Mucosa of descending colon (tissue), 3 donors: ENCODE measurements around the gene DCDC1. TPM values are rescaled to one million over a fixed set of nuclear protein-coding genes. Genes with fewer than 3 reads are reported as not detected.

ENCODE experiments used
- ATAC-seq: fragments of 200-7000 bp; cut with Tn5 transposase; one replicate; pipeline ENCODE4 v1.9.1; 2020; ENCODE audit warnings: mild to moderate bottlenecking, moderate library complexity
- DNase-seq, 3 donors: peaks; one replicate each; pipeline ENCODE4 v3.0.0-alpha.2; 2020
- H3K36me3 ChIP-seq: fragments of 200-600 bp; one replicate; pipeline ENCODE4 v1.8.0; 2021; ENCODE audit warnings: low read depth, mild to moderate bottlenecking
- H3K4me1 ChIP-seq: fragments of 200-600 bp; one replicate; pipeline ENCODE4 v1.8.0; 2021; ENCODE audit warnings: low read depth, mild to moderate bottlenecking
- H3K4me3 ChIP-seq: fragments of 200-600 bp; one replicate; pipeline ENCODE4 v1.8.0; 2021; ENCODE audit warnings: mild to moderate bottlenecking
- H3K9me3 ChIP-seq: fragments of 200-600 bp; one replicate; pipeline ENCODE4 v1.8.0; 2021; ENCODE audit warnings: mild to moderate bottlenecking
- intact Hi-C, 2 donors: fragments of 100-400 bp; cut with DNase I in 1 of 2; cut with micrococcal nuclease in 1 of 2; formaldehyde crosslinking; loops; one replicate each; pipeline versions ENCODE4 v1.11.0 to v1.11.1; 2022; cut with DNase I, micrococcal nuclease
- total RNA-seq, 3 donors: library from RNA; stranded (reverse); fragmentation: NEBNext Ultra II Directional in 2 of 3; extraction: Animal tissue kit (Norgen Biotek cat#: 25700) in 2 of 3; gene quantifications; one replicate each; pipeline versions ENCODE4 v1.2.1 to v1.2.4, GENCODE V29; 2021 to 2023
- TF ChIP-seq, protein P1 (sequence below): fragments of 200-600 bp; IDR thresholded peaks from one replicate; pipeline ENCODE4 v1.8.0; 2022; ENCODE audit warnings: antibody characterized with exemption, mild to moderate bottlenecking
- donor health status: DM: no; HTN: no; CAD: no; lungs with moderate emphysema.
- donor health status: DM: no; HTN: no; CAD: no.
- donor health status: DM: no; HTN: yes; CAD: no.

DCDC1 gene
- total RNA-seq, 3 donors from 2014 or later, result 0.22 TPM; not detected in 2

GRCh38 chr11:31218847-31219246 lies 150.7 kb downstream of the DCDC1 start:
- intact Hi-C loops, result no loop called here
- Histone ChIP-seq H3K36me3 (no peaks in the 10 kb centered on the region), H3K4me1 (no peaks in the 10 kb centered on the region), H3K9me3 (no peaks in the 10 kb centered on the region), H3K4me3 (no peak overlapping the region)
- TF ChIP-seq, protein P1, sequence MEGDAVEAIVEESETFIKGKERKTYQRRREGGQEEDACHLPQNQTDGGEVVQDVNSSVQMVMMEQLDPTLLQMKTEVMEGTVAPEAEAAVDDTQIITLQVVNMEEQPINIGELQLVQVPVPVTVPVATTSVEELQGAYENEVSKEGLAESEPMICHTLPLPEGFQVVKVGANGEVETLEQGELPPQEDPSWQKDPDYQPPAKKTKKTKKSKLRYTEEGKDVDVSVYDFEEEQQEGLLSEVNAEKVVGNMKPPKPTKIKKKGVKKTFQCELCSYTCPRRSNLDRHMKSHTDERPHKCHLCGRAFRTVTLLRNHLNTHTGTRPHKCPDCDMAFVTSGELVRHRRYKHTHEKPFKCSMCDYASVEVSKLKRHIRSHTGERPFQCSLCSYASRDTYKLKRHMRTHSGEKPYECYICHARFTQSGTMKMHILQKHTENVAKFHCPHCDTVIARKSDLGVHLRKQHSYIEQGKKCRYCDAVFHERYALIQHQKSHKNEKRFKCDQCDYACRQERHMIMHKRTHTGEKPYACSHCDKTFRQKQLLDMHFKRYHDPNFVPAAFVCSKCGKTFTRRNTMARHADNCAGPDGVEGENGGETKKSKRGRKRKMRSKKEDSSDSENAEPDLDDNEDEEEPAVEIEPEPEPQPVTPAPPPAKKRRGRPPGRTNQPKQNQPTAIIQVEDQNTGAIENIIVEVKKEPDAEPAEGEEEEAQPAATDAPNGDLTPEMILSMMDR, result no peak
- no peak for ATAC-seq
- DNase-seq, result no peak

DNA sequence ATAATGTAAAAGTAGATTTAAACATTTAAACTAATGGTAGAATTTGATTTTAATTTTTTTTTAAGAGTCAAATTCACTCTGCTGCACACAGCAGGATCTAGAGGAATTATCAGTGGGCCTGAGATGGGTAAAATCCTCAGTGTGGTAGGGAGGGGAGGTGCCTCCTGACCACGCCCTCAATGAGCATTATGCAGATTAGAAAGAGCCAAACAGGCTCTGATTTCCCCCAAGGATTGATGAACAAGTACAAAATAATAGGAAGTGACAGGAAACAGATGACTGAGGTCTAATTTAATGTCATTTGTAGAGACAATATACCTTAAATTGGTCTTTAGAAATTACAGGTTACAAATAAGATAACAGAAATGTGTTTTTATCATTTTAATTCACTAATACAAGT lies 155.2 kb downstream of the DCDC1 start:
- Histone ChIP-seq H3K4me1 (no peaks in the 10 kb centered on the region), H3K36me3 (no peaks in the 10 kb centered on the region), H3K9me3 (no peaks in the 10 kb centered on the region), H3K4me3 (no peak overlapping the region)
- TF ChIP-seq, protein P1, result no peak
- DNase-seq (no peak), ATAC-seq (no peak)
- intact Hi-C loops, result no loop called here

- ATAC-seq, result no peak
- no peaks in the 10 kb centered on the region for H3K9me3 ChIP-seq
- no peak overlapping the region for H3K4me3 ChIP-seq
- H3K36me3 ChIP-seq, result no peaks in the 10 kb centered on the region
- no peak for DNase-seq
- no peaks in the 10 kb centered on the region for H3K4me1 ChIP-seq
- intact Hi-C loops, result no loop called here
- TF ChIP-seq, protein P1, result no peak
Measured at GRCh38 chr11:31199378-31199777, 170.2 kb downstream of the DCDC1 start.

DNA sequence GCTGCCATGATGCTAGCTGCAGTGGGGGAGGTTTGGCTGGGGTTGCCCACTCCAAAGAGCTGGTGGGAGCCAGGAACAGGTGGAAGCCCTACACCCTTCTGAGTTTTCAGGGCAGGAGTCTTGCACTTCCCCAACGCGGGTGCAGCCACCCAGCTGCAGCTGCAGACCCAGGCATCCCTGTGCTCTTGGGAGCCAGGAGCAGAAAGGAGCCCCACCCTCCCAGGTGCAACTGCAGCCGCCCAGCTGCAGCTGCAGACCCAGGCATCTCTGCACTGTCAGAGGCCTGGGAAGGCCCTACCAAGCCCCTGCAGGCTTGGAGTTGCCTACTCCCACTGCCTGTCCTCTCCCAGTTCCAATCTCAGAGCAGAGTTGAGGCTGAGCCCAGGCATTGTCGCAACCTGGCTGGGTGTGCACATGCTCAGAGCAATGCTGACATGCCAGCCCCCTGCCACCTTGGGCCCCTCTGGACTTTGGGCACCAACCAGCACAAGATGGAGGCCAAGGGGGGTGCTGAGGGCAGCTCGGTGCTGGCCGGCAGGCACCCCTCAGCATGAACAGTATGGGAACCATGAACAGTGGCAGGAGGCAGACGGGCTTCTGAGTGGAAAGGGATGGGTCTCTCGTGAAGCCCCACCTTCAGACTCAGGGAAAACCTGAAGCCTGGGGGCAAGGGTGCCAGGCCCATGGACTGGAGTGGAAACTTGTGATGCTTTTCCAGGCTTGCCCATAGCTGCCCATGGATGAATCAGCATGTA lies 195.4 kb downstream of the DCDC1 start:
- Histone ChIP-seq H3K4me1 (no peaks in the 10 kb centered on the region), H3K9me3 (peaks cover 13% of the 10 kb centered on the region), H3K4me3 (no peak overlapping the region), H3K36me3 (no peaks in the 10 kb centered on the region)
- TF ChIP-seq, protein P1, result no peak
- intact Hi-C loops, result no loop called here
- DNase-seq (no peak), ATAC-seq (no peak)

DNA sequence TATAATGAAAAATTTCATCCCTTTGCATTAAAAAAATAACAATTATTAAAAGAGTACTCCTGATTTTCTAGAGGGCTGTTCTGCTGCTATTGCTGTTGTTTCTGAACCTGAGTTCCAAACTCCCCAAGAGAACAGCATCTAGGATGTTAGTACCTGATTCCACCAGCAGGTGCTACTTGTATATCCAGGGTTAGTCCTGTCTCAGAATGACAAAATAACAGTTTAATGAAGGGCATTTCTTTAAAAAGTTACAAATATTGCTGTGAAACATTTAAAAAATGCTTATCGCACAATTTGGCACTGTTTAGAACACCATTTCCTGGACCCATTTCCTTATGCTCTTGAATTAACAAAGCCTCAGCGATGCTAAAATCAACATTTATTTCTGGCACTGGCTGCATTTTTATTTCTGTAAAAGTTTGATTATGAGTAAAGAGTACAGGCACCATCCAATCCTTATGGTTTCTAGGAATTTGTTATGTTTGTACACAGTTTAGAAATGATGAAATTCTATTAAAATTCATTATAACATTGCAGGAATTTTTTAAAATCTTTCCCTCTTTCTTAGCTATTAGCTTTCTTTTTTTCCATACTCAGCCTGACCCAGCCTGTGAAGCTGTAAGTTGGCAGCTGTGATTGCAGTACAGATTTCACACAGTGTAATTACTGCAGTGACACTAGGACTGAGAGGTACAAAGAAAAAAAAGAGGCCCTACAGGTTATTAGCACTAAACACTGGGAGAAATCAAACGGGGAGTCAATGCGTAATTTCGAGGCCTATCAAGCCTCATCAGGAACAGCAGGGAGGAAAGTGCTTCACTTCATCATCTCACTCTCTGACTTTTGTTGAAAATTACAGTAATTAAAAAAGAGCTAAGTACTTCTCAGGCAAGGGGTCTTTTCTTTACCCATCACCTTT lies 208.8 kb downstream of the DCDC1 start:
- no peak for DNase-seq
- Histone ChIP-seq H3K9me3 (no peaks in the 10 kb centered on the region), H3K4me3 (no peak overlapping the region), H3K4me1 (no peaks in the 10 kb centered on the region), H3K36me3 (no peaks in the 10 kb centered on the region)
- intact Hi-C loops, result no loop called here
- no peak for ATAC-seq
- TF ChIP-seq, protein P1, result no peak
